T1000 (cell line): Measurements from ENCODE around the gene STX8.

Experiments
- DNase-seq: peaks from one replicate; lab custom pipeline; 2025; ENCODE audit warnings: mixed read lengths; lab: John Stamatoyannopoulos, UW

Gene STX8

GRCh38 chr17:9443811-9444210 is 131.8 kb downstream of the STX8 start:
- no peak for DNase-seq

GRCh38 chr17:9439851-9440250 is 135.8 kb downstream of the STX8 start:
- no peak for DNase-seq

GRCh38 chr17:9436630-9437029 is 139.0 kb downstream of the STX8 start:
- DNase-seq: no peak

GRCh38 chr17:9435165-9435564 is 140.5 kb downstream of the STX8 start:
- DNase-seq: no peak

GRCh38 chr17:9434642-9435057 is 141.0 kb downstream of the STX8 start:
- no peak for DNase-seq

- DNase-seq: no peak
Measured at GRCh38 chr17:9432934-9433421, 142.6 kb downstream of the STX8 start.

GRCh38 chr17:9432134-9432885 is 143.3 kb downstream of the STX8 start:
- no peak for DNase-seq

DNA sequence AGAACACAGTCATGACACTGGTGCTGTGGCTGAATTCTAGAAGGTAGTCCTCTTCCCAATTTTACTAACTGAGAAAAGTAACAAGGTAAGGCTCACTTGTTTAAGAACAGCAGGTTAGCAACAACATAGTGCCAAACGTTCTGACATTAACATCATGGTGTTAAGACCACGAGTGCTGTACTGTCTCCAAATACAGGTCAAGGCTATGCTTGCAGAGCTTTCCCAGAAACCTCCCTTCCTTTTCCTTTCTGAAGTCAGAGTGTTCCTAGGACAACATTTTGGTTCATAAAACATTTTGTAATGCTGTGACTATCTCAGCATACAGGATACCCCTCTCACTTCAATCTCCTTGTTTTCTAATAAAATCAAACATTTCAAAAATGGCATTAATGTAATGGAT is 144.0 kb downstream of the STX8 start:
- no peak for DNase-seq

DNA sequence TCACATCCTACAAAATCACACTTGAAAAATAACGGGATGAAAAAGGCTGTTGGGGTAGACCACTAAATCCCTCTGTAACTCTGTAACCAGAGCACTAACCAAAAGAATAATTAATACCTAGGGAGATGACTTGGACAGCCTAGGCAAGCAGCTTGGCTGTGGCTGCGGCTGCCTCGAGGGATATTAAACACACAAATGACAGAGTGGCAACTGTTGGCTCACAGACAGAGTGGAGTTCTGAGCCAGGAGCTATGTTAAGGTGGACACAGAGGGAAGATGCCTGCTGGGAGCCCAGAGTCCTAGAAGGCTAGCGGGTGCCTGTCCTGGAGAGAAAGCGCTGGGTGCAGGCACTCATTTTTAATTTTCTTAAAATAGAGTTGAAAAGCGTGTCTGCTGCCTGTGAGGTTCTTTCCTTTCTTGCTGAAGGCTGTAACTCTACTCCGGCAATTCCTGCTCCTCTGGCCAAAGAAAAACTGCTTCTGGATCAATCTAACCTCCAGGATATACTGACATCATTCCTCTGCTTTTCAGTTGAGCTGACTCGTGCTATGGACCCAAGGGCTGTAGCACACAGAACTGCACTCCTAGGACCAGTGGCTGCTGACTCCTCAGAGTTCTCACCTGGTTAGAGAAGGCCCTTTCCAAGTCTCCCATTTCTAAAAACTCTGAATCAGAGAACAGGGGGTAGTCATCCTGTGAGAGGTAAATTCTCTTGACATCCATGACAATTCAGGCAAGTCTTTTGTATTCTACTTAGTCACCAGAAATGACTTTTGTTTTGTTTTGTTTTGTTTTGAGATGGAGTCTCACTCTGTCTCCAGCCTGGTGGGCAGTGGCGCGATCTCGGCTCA is 147.9 kb downstream of the STX8 start:
- DNase-seq: no peak

GRCh38 chr17:9424071-9424640 is 151.5 kb downstream of the STX8 start:
- DNase-seq: no peak

- no peak for DNase-seq
Measured at GRCh38 chr17:9421525-9421924, 154.1 kb downstream of the STX8 start.

DNA sequence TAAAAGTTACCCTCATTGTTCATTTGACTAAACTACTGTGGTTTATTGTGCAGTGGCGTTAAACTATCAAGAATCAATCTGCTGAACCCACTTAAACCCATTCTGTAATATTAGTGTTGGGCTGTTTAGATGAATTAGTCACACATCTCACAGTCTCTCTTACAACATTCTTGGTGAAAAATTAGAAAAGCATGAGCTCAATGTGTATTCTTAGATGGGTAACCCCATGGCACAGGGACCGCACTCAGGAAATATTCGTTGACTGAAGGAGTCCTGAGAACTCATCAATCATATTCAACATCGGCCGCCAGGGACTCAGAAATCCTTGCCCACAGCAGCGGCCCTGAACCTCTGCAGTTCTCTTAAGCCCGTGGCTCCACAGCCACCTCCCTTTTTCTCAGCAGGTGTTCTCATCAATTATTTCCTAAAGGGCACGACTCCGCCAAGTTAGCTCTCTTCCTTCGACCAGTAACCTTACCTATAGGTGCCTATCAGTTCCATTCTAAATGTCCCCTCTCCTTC is 155.6 kb downstream of the STX8 start:
- DNase-seq: no peak

GRCh38 chr17:9414471-9414870 is 161.1 kb downstream of the STX8 start:
- no peak for DNase-seq

DNA sequence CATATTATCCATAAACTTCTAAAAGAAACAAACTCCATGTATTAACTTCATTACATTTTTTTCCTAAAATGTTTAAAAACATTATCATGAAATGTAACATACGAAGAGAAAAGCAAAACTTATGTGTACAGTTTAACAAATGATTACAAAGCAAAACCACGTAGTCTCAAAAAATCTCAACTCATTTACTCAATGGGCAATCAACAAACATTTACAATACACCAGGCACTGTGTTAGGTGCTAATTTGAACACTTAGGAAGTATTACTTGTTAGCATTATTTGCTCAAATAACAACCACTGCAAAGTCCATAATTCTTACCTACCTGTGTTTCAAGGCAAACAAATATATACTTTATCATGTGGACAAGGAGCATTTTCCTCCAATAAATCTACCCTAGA is 164.9 kb downstream of the STX8 start:
- no peak for DNase-seq

DNA sequence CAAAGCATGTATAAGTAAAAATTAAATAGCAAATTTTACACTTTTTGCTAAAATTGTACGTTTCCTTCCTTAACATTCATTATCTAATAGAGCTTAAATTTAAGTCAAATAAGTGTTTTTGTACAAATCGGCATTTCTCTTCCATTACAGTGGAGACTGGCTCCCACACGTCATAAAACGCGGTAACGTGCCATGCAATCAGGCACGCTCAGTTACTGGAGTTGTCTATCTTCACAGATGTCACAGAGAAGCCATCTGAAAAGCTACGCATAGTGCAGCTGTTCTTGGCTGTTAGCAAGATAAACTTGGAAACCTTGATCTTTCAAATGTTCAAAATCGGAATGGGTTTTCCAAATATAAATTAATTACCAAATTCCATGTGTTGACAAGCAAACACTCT is 165.3 kb downstream of the STX8 start:
- DNase-seq: no peak

DNA sequence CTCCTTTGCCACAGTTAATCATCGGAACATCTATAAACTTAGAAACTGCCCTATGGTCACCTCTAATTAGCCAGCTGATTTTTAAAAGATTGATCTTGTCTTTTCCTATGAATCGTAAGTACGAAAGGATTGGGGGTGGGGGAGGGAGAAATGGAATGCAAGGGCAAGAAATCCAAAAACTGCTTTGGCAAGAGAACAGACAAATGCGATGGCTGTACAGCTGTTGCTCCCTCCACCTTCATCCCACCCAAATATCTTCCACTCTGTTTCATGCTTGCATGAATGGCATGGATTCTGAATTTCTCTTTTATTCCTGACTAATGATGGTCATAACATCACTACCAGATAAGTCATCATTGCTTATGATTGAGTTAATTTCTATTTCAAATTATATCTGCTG is 165.7 kb downstream of the STX8 start:
- no peak for DNase-seq

DNA sequence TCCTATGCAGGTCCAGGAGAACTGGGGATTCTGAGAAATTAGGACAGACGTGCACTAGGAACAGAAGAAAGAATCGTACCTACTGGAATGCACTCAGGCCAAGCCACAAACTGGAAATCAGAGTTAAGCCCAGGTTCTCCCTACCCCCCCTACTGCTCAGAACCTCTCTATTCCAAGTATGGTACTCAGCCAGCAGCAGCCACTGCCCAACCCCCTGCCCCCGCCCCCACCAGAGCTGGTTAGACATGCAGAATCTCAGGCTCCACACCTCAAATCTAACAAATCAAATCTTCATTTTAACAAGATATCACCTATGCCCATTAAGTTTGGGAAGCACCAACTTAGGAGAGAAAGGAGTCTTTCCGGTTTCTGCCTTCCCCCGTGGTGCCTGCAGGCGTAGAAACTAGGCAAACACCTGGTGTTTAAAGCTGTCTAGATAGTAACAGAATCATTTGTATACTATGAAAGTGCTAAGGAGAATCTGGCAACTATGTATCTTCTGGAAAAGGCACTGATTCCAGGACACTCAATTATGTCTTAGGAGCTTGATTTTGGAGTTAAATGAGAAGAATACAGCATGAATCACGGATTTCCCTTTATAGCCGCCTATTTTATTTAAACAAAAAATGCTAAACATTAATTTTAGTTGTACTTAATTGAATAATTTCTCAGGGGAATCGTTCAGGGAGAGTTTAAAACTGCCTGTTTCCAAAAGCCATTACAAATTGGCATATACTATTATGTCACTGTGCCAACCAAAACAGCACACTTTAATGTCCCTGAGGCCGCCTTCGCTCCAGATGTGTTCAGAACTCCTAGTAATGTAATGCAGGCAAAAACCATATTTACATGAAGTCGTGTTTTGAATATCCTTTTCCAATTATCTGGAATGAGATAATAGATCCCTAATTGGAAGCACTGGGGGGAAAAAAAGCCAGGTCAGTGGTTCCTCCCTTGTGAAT is 166.5 kb downstream of the STX8 start:
- no peak for DNase-seq

GRCh38 chr17:9408381-9408780 is 167.2 kb downstream of the STX8 start:
- DNase-seq: no peak

GRCh38 chr17:9406046-9406606 is 169.5 kb downstream of the STX8 start:
- DNase-seq: no peak

DNA sequence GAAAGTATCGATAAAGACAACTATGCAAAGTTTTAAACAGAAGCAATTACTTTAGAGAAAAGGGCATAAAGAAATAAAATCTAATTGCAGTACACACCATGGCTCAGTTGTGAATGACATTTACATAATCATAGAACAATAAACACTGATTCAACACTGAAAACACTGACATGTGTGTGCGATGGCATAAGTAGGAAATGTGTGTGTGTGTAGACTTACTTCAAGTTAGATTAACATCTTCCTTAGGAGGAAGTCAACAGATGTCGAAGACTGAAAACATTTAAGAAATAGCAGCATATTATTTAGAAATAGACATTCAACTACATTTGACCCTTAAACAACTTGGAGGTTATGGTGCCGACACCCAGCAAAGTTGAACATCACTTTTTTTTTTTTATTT is 172.4 kb downstream of the STX8 start:
- no peak for DNase-seq

GRCh38 chr17:9402590-9403199 is 172.9 kb downstream of the STX8 start:
- no peak for DNase-seq
